A549 (cell line): ENCODE results near the gene RAPGEF4.

Experiments used
- CBX2 ChIP-seq: fragments of 200-600 bp; sonication (generic); IDR thresholded peaks from 2 replicates; pipeline ENCODE4 v1.6.1; 2016; ENCODE audit warnings: low read depth, mild to moderate bottlenecking, borderline replicate concordance
- CEBPB ChIP-seq, 2 experiments: fragments of >200 bp in 1 of 2; sonication (Bioruptor Twin) in 1 of 2; formaldehyde crosslinking in 1 of 2; IDR thresholded peaks; 2 replicates each; pipeline ENCODE4 v1.6.1; 2012 to 2016
- CTCF ChIP-seq: fragments of >200 bp; sonication (Bioruptor Twin); formaldehyde crosslinking; IDR thresholded peaks from 3 replicates; pipeline ENCODE4 v1.5.1; 2016
- EHMT2 ChIP-seq: fragments of 200-600 bp; sonication (generic); IDR thresholded peaks from 2 replicates; pipeline ENCODE4 v1.6.1; 2016; ENCODE audit warnings: antibody characterized with exemption, low read depth, mild to moderate bottlenecking, moderate library complexity
- HDAC2 ChIP-seq: fragments of 200-600 bp; sonication (generic); IDR thresholded peaks from 2 replicates; pipeline ENCODE4 v1.6.1; 2016
- JUN ChIP-seq, 2 experiments: fragments of >200 bp; sonication (Bioruptor Twin); formaldehyde crosslinking; IDR thresholded peaks; 2 replicates in 1 of 2; 3 replicates in 1 of 2; pipeline ENCODE4 v1.6.1; 2016 to 2017
- MAX ChIP-seq: IDR thresholded peaks from 2 replicates; pipeline ENCODE4 v1.6.1; 2012
- PBX3 ChIP-seq: IDR thresholded peaks from 2 replicates; pipeline ENCODE4 v1.6.1; 2012
- POLR2A ChIP-seq: IDR thresholded peaks from 2 replicates; pipeline ENCODE4 v1.6.1; 2012; ENCODE audit warnings: mild to moderate bottlenecking, low read length
- POLR2AphosphoS2 ChIP-seq: conservative IDR thresholded peaks from 2 replicates; pipeline ENCODE4 v1.6.1; 2012; ENCODE audit warnings: low read length, improper control_type of control experiment, inconsistent platforms
- ZC3H11A ChIP-seq: fragments of 450-650 bp; IDR thresholded peaks from 2 replicates; pipeline ENCODE4 v1.6.1; 2014; ENCODE audit warnings: antibody characterized with exemption, mild to moderate bottlenecking
- ZNF302 ChIP-seq: fragments of 250-450 bp; sonication (Bioruptor Pico); IDR thresholded peaks from 2 replicates; pipeline ENCODE4 v1.9.0; 2021; ENCODE audit warnings: inconsistent platforms, mild to moderate bottlenecking, moderate library complexity

DNA sequence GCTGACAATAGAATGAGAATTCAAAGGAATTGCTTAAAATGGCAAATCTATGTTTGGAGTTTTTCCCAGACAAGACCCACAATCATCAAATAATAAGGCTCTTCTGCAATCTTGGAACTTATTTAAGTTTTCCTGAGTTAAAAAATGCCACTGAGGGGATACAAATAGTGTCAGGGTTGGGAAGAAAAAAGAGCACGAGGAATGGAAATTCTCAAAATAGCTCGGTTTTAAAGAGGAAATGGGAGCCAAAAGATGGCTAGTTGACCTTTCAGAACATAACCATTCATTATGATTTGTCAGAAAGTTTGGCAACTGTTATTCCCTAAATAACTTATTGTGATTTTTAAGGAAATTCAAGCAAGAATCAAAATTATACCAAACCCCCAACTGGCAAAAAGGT, 127.7 kb downstream of the RAPGEF4 start:
- TF ChIP-seq CTCF (no peak), PBX3 (no peak), POLR2AphosphoS2 (no peak), EHMT2 (no peak), ZC3H11A (no peak), CEBPB (IDR thresholded peaks at IDR 0.05) (no peak), ZNF302 (no peak), MAX (no peak), CBX2 (no peak), HDAC2 (no peak), JUN (IDR thresholded peaks at IDR 0.05) (no peak), POLR2A (no peak)
